Measurements from ENCODE around the gene MACC1.
A peak's percentile ranks its signal among the peaks of the same experiment; 100 is the strongest.

- peak; percentile 64 for TF ChIP-seq CTCF (IDR thresholded peaks at IDR 0.05)
- TF ChIP-seq EZH2 (IDR thresholded peaks at IDR 0.05; ENCODE audit: borderline replicate concordance, insufficient read depth, low read depth, low read length, poor library complexity, severe bottlenecking) = no peak
Measured at GRCh38 chr7:20217193-20217948, at the start of gene MACC1.
